HepG2 (cell line): ENCODE data around the gene DOCK1.

ENCODE experiments used
- FOSL2 ChIP-seq: sonication (generic); formaldehyde crosslinking; IDR thresholded peaks from 2 replicates; pipeline ENCODE4 v1.4.0; 2020; ENCODE audit warnings: missing genetic modification reagents
- POLR2AphosphoS5 ChIP-seq: IDR thresholded peaks from 2 replicates; pipeline ENCODE4 v1.6.1; 2012; ENCODE audit warnings: low read depth, low read length
- REL ChIP-seq: sonication (generic); formaldehyde crosslinking; conservative IDR thresholded peaks from 2 replicates; pipeline ENCODE4 v1.8.0; 2022; ENCODE audit warnings: mild to moderate bottlenecking, missing genetic modification reagents, moderate library complexity
- TCF12 ChIP-seq, 2 experiments: fragments of 450-650 bp in 1 of 2; sonication (generic) in 1 of 2; formaldehyde crosslinking in 1 of 2; IDR thresholded peaks; 2 replicates each; pipeline versions ENCODE4 v1.6.1 to v1.8.0; 2017 to 2022; ENCODE audit warnings: antibody characterized with exemption in 1 of 2, mild to moderate bottlenecking in 1 of 2, missing genetic modification reagents in 1 of 2, moderate library complexity in 1 of 2
- ZNF124 ChIP-seq: sonication (generic); formaldehyde crosslinking; IDR thresholded peaks from 2 replicates; pipeline ENCODE4 v1.4.0; 2020; ENCODE audit warnings: missing genetic modification reagents
- ZNF232 ChIP-seq: sonication (generic); formaldehyde crosslinking; IDR thresholded peaks from 2 replicates; pipeline ENCODE4 v1.4.0; 2020; ENCODE audit warnings: missing genetic modification reagents, borderline replicate concordance

DNA sequence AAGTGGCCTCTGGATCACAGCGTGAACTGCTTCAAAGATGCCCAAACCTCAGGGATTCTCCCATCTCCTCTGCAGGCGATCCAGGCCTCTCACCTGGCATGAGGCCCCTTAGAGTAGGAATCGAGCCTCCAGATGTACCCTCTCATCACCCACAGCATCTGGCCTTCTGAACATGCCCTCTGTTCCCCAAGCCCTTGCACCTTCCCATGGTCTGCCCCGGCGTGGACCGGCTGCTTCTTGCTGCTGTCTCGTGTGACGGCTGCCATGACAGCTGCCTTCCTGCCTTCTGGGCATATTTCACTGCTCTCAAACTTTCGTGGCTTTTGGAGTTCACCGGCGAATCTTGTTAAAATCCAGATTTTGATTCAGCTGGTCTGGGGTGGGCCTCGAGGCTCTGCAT lies 486.6 kb downstream of the DOCK1 start:
- TF ChIP-seq ZNF124 (no peak), REL (CRISPR knock-in tag) (no peak), FOSL2 (CRISPR knock-in tag) (no peak), POLR2AphosphoS5 (no peak), ZNF232 (CRISPR knock-in tag) (no peak), TCF12 (IDR thresholded peaks at IDR 0.05) (no peak), TCF12 (CRISPR knock-in tag; IDR thresholded peaks at IDR 0.05) (no peak)
